WTC11 (cell line): ENCODE results near the gene CDK17.

Source experiments
- CBFB ChIP-seq: sonication (generic); formaldehyde crosslinking; IDR thresholded peaks from 2 replicates; pipeline ENCODE4 v1.8.1; 2022; ENCODE audit warnings: mild to moderate bottlenecking, low read depth, missing genetic modification reagents
- CREB1 ChIP-seq: sonication (generic); formaldehyde crosslinking; IDR thresholded peaks from 2 replicates; pipeline ENCODE4 v1.8.0; 2023; ENCODE audit warnings: mild to moderate bottlenecking, missing genetic modification reagents
- ELF4 ChIP-seq: sonication (generic); formaldehyde crosslinking; IDR thresholded peaks from 2 replicates; pipeline ENCODE4 v1.8.1; 2022; ENCODE audit warnings: low read depth, mild to moderate bottlenecking, moderate library complexity, missing genetic modification reagents
- NR1H2 ChIP-seq: sonication (generic); formaldehyde crosslinking; IDR thresholded peaks from 2 replicates; pipeline ENCODE4 v1.9.0; 2021; ENCODE audit warnings: mild to moderate bottlenecking, moderate library complexity, missing genetic modification reagents
- SOX15 ChIP-seq: fragments of 250-450 bp; sonication (Bioruptor Pico); IDR thresholded peaks from 2 replicates; pipeline ENCODE4 v1.9.0; 2021; ENCODE audit warnings: mild to moderate bottlenecking
- ZNF121 ChIP-seq: sonication (generic); formaldehyde crosslinking; IDR thresholded peaks from 2 replicates; pipeline ENCODE4 v1.8.0; 2023; ENCODE audit warnings: missing genetic modification reagents
- ZNF138 ChIP-seq: sonication (generic); formaldehyde crosslinking; conservative IDR thresholded peaks from 2 replicates; pipeline ENCODE4 v1.8.1; 2022; ENCODE audit warnings: mild to moderate bottlenecking, moderate library complexity, missing genetic modification reagents
- TF ChIP-seq, protein P1 (sequence below): fragments of 200-600 bp; IDR thresholded peaks from 2 replicates; pipeline ENCODE4 v1.8.0; 2022; ENCODE audit warnings: antibody characterized with exemption
- TF ChIP-seq, protein P2 (sequence below): sonication (generic); formaldehyde crosslinking; IDR thresholded peaks from 2 replicates; pipeline ENCODE4 v1.8.1; 2023; ENCODE audit warnings: mild to moderate bottlenecking, missing genetic modification reagents
- TF ChIP-seq, protein P3 (sequence below): sonication (generic); formaldehyde crosslinking; IDR thresholded peaks from 2 replicates; pipeline ENCODE4 v1.8.0; 2022; ENCODE audit warnings: mild to moderate bottlenecking, missing genetic modification reagents
- TF ChIP-seq, protein P4 (sequence below): sonication (generic); formaldehyde crosslinking; conservative IDR thresholded peaks from 2 replicates; pipeline ENCODE4 v1.8.1; 2022; ENCODE audit warnings: mild to moderate bottlenecking, missing genetic modification reagents

GRCh38 chr12:96266238-96266637 lies 134.0 kb downstream of the CDK17 start:
- TF ChIP-seq, protein P1, sequence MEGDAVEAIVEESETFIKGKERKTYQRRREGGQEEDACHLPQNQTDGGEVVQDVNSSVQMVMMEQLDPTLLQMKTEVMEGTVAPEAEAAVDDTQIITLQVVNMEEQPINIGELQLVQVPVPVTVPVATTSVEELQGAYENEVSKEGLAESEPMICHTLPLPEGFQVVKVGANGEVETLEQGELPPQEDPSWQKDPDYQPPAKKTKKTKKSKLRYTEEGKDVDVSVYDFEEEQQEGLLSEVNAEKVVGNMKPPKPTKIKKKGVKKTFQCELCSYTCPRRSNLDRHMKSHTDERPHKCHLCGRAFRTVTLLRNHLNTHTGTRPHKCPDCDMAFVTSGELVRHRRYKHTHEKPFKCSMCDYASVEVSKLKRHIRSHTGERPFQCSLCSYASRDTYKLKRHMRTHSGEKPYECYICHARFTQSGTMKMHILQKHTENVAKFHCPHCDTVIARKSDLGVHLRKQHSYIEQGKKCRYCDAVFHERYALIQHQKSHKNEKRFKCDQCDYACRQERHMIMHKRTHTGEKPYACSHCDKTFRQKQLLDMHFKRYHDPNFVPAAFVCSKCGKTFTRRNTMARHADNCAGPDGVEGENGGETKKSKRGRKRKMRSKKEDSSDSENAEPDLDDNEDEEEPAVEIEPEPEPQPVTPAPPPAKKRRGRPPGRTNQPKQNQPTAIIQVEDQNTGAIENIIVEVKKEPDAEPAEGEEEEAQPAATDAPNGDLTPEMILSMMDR: no peak
- TF ChIP-seq ZNF121 (CRISPR knock-in tag) (no peak), CBFB (CRISPR knock-in tag) (no peak), SOX15 (no peak), ELF4 (CRISPR knock-in tag) (no peak), CREB1 (CRISPR knock-in tag) (no peak), ZNF138 (CRISPR knock-in tag) (no peak), NR1H2 (CRISPR knock-in tag) (no peak)
- TF ChIP-seq, protein P2, sequence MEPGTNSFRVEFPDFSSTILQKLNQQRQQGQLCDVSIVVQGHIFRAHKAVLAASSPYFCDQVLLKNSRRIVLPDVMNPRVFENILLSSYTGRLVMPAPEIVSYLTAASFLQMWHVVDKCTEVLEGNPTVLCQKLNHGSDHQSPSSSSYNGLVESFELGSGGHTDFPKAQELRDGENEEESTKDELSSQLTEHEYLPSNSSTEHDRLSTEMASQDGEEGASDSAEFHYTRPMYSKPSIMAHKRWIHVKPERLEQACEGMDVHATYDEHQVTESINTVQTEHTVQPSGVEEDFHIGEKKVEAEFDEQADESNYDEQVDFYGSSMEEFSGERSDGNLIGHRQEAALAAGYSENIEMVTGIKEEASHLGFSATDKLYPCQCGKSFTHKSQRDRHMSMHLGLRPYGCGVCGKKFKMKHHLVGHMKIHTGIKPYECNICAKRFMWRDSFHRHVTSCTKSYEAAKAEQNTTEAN (CRISPR knock-in tag): no peak
- TF ChIP-seq, protein P3, sequence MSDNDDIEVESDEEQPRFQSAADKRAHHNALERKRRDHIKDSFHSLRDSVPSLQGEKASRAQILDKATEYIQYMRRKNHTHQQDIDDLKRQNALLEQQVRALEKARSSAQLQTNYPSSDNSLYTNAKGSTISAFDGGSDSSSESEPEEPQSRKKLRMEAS (CRISPR knock-in tag): no peak
- TF ChIP-seq, protein P4, sequence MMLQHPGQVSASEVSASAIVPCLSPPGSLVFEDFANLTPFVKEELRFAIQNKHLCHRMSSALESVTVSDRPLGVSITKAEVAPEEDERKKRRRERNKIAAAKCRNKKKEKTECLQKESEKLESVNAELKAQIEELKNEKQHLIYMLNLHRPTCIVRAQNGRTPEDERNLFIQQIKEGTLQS: no peak
